Measurements from ENCODE around the gene DHODH.
"Not testable (repeated sequence)": the region's sequence is repeated elsewhere in the genome, so short reads cannot be mapped to it uniquely, and the experiment has no call there.

The DHODH gene

DNA sequence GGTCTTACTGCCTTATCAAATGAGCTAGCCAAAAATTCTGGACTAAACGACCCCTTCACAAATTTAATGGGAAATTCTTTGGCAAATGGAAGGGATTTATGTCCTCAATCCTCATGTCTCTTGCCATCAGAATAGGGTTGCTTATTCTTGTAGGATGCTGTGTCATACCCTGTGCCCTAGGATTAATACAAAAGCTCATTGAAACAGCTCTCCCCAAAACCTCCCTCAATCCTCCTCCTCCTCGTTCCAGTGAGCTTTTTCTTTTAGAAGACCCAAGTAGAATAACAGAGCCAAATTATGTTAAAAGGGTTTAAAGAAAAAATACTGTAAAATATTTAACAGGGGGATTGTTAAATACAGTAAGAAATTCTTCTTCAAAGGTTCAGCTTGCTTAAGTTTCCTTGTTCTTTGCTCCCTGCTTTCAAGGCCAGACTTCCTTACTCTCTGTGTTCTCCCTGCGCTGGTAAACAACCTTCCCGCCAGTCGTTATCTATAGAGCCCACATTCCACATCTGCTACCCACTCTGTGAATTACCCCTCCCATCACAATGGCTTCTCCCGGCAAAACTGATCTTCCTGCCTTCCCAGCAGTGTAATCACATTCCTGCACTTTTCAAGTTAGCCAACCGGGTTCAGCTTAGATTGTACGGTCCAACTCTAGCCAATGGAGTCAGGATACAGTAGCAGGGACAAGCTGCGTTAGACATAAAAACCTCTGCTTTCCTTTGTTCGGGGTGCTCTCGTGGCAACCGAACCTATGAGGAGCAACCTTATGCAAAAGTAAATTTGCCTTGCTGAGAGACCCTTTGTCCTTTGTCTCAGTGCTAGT is 64.2 kb downstream of the DHODH start:
- H3K9me3 ChIP-seq (ENCODE audit: severe bottlenecking), result no peaks in the 10 kb centered on the region
- no peak for ATAC-seq (ENCODE audit: low read depth)
- DNase-seq (ENCODE audit: low spot score), result no peak
- H3K27me3 ChIP-seq (ENCODE audit: insufficient read depth, poor library complexity, severe bottlenecking), result no peaks in the 10 kb centered on the region
- no peaks in the 10 kb centered on the region for H3K4me1 ChIP-seq (ENCODE audit: insufficient read depth, poor library complexity, severe bottlenecking)
- no peaks in the 10 kb centered on the region for H3K36me3 ChIP-seq (ENCODE audit: low read depth)
- H3K4me3 ChIP-seq (ENCODE audit: severe bottlenecking), result no peak overlapping the region
- TF ChIP-seq, protein P1, sequence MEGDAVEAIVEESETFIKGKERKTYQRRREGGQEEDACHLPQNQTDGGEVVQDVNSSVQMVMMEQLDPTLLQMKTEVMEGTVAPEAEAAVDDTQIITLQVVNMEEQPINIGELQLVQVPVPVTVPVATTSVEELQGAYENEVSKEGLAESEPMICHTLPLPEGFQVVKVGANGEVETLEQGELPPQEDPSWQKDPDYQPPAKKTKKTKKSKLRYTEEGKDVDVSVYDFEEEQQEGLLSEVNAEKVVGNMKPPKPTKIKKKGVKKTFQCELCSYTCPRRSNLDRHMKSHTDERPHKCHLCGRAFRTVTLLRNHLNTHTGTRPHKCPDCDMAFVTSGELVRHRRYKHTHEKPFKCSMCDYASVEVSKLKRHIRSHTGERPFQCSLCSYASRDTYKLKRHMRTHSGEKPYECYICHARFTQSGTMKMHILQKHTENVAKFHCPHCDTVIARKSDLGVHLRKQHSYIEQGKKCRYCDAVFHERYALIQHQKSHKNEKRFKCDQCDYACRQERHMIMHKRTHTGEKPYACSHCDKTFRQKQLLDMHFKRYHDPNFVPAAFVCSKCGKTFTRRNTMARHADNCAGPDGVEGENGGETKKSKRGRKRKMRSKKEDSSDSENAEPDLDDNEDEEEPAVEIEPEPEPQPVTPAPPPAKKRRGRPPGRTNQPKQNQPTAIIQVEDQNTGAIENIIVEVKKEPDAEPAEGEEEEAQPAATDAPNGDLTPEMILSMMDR (IDR thresholded peaks at IDR 0.05; ENCODE audit: poor library complexity, severe bottlenecking), result no peak
- H3K27ac ChIP-seq (ENCODE audit: poor library complexity, severe bottlenecking), result no peak overlapping the region

DNA sequence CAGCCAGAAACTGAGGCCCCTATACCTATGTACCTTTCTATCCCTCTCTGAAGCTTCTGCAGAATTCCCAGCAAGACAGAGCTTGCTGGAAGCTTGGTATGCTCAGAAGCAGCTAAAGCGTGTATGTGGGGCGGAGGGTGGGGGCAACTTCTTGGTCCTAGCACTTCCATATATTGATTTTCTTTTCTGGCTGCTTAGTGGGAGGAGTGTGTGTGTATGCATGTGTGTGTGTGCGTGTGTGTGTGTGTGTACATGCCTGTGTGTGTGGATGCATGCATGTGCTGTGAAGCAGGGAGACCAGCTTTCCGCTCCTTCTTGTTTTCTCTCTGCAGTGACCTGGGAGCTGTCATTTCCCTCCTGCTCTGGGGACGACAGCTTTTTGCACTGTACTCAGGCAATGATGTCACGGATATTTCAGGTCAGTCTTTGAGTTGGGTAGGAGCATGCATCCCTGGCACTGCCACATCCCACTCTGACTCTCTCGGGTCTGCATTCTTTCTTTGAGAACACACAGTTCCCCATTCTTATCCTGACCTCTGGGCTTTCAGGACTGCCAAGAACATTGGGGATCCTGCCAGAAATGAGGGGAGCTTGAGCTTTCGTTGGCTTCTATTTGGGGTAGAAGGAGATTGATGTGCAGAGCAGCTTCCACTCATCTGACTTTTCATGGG is 65.2 kb downstream of the DHODH start:
- no peaks in the 10 kb centered on the region for H3K9me3 ChIP-seq (ENCODE audit: severe bottlenecking)
- no peaks in the 10 kb centered on the region for H3K27me3 ChIP-seq (ENCODE audit: insufficient read depth, poor library complexity, severe bottlenecking)
- H3K4me1 ChIP-seq (ENCODE audit: insufficient read depth, poor library complexity, severe bottlenecking), result no peaks in the 10 kb centered on the region
- ATAC-seq (ENCODE audit: low read depth) (no peak), DNase-seq (ENCODE audit: low spot score) (no peak)
- no peak overlapping the region for H3K4me3 ChIP-seq (ENCODE audit: severe bottlenecking)
- H3K36me3 ChIP-seq (ENCODE audit: low read depth), result no peaks in the 10 kb centered on the region
- H3K27ac ChIP-seq (ENCODE audit: poor library complexity, severe bottlenecking), result no peak overlapping the region
- TF ChIP-seq, protein P1 (IDR thresholded peaks at IDR 0.05; ENCODE audit: poor library complexity, severe bottlenecking), result no peak

DNA sequence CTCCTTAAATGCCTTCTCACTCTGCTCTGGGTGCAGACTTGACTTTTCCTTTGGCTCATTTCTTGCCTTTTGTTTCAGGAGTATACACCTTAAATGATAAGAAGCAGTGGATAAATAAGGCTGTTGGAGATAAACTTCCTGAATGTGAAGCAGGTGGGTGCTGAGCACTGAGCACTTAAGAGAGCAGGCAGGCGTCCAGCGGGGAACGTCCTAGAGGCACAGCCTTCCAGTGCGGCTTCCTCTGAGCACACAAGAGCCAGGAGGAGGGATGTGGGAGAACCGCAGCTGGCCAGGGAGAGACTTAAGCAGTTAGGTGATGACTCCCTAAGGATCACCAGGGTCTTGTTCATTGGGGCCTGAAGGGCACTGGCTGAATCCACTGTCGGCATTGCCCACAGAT is 66.5 kb downstream of the DHODH start:
- not testable (repeated sequence) for DNase-seq (ENCODE audit: low spot score); H3K4me3 ChIP-seq (ENCODE audit: severe bottlenecking); H3K36me3 ChIP-seq (ENCODE audit: low read depth); H3K4me1 ChIP-seq (ENCODE audit: insufficient read depth, poor library complexity, severe bottlenecking); ATAC-seq (ENCODE audit: low read depth); H3K27me3 ChIP-seq (ENCODE audit: insufficient read depth, poor library complexity, severe bottlenecking); H3K9me3 ChIP-seq (ENCODE audit: severe bottlenecking); H3K27ac ChIP-seq (ENCODE audit: poor library complexity, severe bottlenecking)

Measured in RWPE2 (cell line).